GM21381 (cell line): ENCODE measurements around the gene AP2A1.
A peak's percentile ranks its signal among the peaks of the same experiment; 100 is the strongest.

Source experiments
- ATAC-seq: cut with Tn5 transposase; IDR thresholded peaks from one replicate; pipeline ENCODE4 v1.9.1; 2021; ENCODE audit warnings: mild to moderate bottlenecking, moderate library complexity; ENCODE audit not compliant: unreplicated experiment

Gene AP2A1

DNA sequence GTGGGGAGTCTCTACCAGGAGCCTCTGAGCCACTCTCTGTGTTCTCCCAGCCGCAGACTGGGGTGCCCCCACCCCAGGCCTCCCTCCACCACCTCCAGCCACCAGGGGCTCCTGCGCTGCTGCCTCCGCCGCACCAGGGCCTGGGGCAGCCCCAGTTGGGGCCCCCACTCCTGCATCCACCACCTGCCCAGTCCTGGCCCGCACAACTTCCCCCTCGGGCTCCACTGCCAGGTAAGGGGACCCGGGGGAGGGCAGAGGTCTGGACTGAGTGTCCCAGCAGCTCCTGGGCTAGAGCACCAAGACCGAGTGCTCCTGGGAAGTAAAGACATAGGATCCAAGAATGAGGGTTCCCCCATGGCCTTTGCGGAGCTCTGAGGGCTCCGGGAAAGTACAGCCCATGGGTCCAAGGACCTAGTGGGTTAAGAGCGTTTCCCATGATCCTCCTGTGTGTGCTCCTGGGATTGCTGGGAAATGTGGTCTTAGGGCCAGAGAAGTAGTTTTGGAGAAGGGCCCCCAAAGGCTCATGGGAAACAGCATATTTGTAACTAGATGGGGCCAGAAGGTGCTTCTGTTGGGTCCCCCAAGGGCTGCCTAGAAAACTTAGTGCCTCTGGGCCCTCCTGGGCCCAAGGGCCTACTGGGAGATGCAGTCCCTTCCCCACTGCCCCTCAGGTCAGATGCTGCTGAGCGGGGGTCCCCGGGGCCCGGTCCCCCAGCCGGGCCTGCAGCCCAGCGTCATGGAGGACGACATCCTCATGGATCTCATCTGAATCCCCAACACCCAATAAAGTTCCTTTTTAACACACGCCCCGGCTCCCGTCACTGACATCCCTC is 69.6 kb downstream of the AP2A1 start:
- ATAC-seq, result no peak

DNA sequence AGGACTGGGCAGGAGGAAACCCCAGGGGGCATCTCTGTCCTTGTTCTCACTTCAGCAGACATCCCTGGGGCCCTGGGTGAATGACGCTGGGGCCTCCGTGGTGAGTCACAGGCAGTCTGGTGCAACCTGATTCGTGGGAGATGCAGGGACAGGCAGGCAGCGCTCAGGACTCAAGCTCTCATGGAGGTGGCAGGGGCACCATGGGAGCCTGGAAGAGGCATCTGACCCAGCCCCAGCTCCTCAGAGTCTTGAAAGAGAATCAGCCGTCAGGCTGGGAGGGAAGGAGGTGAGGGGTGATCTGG is 70.2 kb downstream of the AP2A1 start:
- ATAC-seq, result no peak

DNA sequence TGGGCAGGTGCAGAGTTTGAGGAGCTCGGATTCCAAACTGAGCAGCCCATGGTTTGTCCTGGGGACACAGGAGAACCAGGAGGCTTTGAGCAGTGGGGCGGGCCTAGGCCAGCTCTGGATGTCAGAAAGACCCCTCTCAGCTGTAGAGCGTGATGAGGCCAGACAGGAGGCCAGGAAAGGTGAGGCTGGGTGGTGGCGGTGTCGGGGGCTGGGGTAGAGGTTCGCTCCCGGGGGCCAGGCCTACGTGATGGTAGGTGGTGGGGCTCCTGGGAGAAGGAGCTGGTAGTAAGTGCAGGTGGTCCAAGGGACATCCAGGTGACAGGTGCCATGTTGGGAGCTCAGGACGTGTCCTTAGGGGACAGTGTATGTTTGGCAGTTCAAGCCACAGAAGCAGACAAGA is 70.6 kb downstream of the AP2A1 start:
- ATAC-seq, result no peak

DNA sequence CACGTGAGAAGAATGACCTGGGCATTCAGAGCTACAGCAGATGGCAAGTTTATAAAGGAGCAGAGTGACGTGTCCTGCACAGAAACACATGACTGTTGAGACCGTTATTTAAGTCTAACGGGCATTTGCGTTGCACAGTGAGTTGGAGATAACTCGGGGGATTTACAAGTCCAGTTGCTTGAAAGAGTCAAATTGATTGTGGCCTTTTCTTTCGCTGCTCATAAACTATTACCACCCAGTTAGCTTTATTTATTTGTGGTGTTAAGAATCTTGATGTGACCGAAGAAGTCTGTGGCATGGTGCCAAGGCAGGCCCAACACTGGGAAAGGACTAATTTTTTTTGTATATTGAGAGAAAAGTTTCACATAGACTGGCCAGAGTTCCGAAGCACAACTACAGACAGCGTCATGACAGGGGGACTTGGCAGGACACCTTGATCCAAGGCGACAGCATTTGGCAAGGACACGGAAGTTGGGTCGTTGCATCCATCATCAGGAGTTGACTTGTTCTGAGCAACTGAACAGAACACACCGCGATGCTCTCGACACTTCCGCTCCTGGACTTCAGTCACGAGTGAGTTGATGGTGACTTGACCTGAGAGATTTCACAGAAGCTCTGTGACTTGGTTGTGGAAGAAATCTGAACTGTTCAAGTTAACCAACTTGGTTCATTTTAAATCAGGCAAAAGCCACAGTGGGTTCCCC is 72.2 kb downstream of the AP2A1 start:
- ATAC-seq, result no peak

DNA sequence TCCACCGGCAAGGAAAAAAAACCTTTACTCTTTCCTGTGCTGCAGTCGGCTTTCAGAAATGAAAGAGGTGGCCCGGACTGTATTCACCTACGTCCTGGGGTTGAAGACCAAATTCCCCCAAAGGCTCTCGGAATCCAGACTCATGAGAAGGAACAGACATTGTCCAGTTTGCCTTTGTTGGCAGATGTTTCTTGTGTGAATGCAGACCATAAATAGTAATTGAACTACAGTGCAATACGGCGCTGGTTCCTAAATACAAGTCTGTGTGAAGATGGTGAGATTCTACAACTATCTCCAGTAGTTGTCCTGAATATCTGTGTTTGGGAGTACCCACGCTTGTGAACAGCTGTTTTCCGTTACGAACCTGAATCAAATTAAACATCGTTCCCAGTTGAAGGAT is 72.9 kb downstream of the AP2A1 start:
- no peak for ATAC-seq

DNA sequence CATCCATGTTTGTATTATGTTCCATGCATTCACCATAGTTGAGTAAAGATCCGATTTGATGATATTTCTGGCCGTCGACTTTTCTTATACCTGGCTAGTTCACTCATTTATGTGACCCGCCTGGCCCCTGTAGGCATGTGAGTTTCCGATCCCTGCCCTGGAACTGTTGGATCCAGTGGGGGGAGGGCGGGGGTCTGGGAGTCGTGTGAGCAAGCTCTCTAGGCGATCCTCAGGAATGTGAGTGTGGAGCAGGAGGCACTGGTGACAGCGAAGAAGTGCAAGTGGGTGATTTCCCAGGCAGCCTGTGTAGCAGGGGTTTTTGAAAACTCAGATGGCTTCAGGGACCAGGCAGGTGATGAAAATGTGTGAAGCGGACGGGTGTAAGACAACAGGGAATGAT is 73.5 kb downstream of the AP2A1 start:
- ATAC-seq, result no peak

DNA sequence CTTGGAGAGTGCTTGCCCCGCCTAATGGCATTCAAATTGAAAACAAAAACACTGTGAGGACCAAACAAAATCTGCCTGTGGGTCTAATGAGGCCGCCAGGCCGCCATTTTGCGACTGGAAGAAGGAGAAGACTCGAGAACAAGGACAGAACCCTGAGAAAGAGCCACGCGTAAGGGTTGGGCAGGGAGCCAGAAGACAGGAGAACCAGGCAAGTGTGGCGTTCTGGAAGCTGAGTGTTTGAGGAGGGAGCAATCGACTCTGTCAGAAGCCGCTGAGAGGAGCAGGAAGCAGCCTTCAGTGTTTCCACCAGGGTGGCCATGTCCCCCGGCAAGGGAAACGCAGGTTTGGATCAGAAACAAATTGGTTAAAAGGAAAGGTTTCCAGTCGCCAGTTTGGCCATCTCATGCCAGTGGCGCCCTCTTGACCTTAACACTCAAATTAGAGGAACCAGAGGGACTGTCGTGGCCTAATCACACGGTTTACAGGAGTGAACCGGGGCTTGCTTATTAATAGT is 74.0 kb downstream of the AP2A1 start:
- no peak for ATAC-seq

DNA sequence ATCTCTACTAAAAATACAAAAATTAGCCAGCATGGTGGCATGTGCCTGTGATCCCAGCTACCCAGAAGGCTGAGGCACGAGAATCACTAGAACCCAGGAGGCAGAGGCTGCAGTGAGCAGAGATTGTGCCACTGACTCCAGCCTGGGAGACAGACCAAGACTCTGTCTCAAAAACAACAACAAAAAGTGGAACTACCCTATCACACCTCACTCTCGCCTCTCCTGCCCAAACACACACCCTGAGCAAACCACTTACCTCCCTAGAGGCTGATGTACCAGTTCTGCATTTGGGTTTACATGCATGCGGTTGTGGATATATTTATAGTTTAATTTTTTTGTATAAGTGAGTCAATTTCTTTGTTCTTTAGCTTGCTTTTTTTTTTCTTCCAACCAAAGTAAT is 76.5 kb downstream of the AP2A1 start:
- no peak for ATAC-seq

DNA sequence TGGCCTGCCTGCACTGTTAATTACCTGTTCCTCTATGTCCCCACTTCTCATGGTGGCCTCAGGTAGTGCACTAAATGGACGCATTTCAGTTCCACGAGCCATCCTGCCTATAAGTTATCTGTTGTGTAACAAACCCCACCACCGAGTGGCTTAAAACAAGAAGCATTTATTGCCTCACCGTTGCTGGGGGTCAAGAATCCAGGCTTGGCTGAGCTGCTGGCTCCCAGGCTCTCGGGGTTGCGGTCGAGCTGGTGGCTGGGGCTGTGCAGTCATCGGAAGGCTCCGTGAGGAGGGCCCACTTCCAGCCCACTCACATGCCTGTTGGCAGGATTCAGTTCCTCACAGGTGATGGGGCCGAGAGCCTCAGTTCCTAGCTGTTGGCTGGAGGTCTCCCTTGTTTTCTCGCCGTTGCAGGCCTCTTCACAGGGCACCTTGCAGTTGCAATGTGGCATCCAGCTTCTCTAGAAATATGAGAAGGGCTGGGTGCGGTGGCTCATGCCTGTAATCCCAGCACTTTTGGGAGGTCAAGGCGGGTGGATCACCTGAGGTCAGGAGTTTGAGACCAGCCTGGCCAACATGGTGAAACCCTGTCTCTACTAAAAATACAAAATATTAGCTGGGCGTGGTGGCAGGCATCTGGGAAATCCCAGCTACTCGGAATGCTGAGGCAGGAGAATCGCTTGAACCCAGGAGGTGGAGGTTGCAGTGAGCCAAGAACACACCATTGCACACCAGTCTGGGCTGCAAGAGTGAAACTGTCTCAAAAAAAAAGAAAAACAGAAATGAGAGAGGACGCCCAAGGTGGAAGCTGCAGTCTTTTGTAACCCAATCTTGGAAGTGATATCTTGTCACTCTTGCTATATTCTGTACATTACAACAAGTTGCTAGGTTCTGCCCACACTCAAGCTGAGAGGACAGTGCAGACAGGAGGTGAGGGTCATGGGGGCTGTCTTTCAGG is 77.6 kb downstream of the AP2A1 start:
- ATAC-seq, result no peak

DNA sequence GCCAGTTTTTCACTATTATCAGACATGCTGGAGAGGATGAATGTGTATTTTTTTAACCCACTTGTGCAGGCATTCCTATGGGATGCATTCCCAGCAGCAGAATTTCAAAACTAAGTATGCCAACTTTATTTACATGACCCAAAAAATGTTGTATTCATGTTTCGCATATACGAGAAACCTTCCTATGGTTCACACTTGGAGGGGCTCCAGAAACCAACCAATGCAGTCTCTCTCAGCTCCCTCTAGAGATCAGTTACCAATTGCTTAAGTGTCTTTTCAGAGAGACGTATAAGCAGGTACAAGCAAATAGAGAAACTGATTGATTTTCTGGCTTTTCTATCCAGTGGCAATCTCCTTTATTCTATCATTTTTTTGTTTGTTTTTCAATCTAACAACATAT is 78.6 kb downstream of the AP2A1 start:
- ATAC-seq, result no peak

DNA sequence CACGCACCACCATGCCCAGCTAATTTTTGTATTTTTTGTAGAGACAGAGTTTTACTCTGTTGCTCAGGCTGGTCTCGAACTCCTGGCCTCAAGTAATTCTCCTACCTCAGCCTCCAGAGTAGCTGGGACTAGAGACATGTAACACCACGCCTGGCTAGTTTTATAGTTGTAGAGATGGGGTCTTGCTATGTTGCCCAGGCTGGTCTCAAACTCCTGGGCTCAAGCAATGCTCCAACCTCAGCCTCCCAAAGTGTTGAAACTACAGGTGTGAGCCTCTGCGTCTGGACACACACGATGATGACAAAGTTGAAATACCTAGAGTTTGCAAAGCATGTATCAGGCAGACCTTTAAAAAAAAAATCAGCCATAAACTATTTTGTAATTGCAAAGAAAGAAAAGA is 79.6 kb downstream of the AP2A1 start:
- no peak for ATAC-seq

DNA sequence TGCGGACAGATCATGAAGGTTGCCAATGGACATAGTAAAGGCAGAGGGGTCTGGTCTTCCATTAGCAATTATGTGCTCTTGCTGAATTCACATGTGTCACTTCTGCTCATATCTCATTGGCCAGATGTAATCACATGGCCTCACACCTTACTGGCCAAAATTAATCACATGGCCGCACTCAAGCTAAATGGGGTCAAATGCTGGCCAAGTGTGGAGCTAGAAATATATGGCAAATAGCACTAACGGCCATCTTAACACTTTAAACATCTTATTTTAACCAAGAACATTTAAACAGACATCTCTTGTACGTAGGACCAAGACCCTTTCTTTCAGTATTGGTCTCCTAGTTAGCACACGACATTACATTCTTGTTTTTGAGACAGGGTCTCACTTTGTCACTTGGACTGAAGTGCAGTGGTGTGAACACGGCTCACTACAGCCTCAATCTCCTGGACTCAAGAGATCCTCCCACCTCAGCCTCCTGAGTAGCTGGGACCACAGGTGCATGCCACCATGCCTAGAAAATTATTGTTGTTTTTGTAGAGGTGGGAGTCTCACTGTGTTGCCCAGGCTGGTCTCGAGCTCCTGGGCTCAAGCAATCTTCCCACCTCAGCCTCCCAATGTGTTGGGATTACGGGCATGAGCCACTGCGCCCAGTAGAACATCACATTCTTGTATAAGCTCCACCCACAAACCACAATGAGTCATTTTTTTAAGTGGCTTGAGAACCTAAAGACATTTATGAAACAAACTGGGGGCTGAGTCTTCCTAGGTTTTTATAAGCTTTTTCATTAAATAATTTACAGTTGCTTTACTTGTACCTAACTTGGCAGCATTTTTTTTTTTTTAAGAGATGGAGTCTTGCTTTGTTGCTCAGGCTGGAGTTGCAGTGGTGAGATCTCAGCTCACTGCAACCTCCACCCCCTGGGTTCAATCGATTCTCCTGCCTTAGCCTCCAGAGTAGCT is 81.2 kb downstream of the AP2A1 start:
- ATAC-seq, result no peak

DNA sequence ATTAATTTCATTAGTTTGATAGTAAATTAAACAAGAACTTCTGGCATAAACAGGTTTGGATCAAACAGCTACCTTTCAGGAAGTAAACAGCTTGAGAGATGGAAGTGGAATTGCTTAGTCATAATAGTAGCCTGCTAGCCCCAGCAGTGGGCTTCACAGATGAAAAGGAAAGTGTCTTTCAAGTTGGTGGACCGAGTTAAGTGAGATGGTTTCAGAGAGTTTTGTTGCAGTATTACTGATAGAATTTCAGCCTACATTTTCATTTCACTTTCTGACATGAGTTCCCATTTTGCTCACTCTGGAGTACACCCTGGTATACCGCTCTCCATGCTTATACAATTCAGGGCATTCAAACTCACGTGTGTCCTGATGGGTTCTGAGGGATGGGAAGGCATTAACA is 82.1 kb downstream of the AP2A1 start:
- ATAC-seq, result no peak

DNA sequence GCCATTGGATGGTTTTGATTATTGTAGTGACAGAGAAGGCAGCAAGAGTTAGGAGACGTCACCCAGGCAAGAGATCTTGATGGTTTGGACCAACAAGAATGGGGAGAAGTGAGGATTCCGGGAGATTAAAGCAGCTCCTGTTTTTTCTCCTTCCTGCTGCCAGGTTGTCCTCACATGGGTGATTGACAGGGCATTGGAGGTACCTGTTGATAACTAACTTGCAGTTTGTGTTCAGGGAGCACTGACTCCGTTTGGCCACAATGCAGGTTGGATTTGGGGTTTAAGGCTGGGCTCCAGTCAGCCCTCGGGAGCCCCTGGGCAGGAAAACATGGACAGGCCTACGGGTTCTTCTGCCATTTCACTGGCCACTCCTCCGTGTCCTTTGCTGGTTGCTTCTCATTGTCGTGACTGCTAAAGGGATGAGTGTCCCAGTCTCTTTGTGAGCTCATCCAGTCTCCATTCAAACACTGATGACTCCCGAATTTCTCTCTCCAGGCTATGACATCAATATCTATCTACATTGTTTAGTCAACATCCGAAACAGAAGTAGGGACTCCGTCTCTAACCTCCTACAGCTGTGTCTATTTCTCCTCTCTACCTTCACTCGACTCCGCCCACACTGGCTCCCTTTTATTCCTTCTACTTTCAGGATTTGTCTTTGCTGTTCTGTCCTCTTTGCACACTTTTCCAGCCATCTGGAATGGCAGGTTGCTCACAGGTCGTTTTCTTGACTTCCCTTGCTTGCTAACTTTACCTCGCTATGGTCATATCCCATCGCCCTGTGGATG is 82.8 kb downstream of the AP2A1 start:
- ATAC-seq, result no peak

DNA sequence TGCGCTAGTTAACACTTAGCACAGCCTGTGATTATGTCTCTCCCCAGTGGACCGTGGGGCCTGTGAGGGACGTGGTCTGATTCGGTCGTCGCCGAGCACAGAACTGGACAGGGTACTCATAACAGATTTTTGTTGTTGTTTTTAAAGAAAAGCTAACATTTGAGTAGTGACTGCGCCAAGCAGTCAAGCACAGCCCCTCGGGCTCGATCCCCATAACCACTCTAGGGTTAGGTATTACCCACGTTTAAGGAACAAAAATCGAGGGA is 83.4 kb downstream of the AP2A1 start:
- ATAC-seq, result no peak

DNA sequence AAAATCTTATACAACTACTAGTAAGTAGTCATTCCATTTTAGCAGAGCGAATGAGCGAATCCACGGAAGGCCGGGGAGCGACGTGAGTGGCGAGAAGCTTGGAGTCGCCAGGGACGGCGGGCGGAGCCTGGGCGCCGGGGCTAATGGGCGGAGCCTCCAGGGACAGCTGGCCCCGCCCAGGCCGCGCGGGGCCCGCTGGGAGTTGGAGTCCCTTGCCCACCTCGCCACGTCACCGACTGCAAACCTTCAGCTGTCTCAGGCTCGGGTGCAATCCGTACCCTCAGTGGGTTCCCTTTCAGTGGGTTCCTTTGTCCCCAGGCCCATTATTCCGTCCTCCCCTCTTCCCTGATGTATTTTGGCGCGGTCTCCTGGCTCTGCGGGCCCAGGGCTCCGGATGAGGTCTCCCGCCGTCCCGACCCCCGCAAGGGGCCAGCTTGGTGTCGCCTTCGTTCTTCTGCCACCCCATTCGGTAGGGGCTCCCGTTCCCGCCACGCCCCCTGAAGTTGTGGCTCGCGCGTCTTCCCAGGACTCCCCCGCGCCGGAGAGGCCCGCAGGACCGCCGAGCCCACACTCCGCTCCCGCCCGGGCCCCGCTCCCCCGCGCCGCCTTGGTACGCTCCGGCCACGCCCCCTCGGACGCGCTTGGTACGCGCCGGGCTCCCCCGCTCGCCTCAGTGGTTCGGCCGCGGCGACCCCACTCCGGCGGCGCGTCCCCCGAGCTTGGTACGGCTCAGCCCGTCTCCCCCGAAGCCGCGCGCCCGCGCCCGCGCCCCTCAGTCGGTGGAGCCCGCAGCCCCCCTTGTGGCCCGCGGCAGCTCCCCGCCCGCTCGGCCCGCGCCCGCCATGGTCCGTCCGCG is 83.9 kb downstream of the AP2A1 start, which contains the start of gene PTOV1:
PTOV1 (plus strand) TSS at position 673 of the 856 bp plus-strand sequence.
- peak; percentile 71 for ATAC-seq

DNA sequence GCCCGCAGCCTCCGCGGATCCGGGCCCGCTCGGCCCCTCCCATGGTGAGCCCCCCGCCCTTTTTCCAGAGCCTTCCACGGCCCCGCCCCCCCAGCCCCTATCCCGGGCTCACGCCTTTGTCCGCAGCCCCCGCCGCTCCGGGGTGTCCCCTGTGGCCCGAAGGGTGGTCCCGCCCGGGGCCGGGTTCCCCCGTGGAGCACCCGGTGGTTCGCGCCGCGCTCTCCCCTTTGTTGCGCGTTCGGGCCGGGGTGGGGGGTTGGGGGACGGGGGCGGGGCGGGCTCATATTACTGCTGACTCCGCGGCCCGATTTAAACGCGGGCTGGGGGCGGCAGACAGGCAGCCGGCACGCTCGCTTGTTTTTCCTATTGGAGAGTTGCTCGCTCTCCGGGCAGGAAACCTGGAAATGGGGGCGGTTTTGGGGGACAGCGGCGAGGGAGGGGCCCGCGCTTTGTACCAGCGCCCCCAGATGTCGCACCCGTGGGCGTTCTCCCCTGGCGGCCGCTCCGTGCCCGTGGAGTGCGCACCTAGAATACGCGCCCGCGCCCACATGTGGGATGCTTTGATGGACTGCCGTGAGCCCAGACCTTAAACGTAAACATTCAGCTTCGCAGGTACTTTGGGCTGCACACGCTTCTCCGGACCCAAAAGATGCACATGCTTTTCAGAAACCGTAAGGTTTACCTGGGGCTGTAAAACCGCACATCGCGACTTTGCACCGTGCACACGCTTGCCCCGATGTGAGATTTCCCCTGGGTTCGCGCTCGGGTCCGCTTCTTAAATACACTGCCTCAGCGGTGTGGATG is 84.9 kb downstream of the AP2A1 start:
- ATAC-seq, result no peak

DNA sequence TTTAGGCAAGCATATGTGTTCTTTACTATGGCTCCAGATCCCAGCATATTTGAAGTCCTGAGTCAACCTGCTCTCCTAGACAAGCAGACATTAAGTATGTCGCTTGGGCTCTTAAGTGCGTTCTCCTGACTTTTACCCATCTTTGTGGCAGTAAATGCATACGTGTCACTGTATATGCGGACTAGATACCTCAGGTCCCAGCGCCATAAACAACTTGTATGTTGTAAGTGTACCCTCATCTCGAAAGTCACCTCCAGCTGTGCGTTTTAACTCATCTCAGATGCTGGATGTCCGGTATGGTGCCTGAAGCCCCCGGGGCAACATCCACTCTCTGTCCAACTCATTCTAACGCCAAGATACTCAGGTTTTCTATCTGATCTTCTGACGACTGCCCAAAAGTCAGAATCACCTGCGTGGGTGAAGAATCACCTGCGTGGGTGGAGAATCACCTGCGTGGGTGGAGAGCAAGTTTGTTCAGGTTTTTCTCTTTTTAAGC is 85.9 kb downstream of the AP2A1 start:
- no peak for ATAC-seq
